Endothelial cell of umbilical vein (primary cell): ENCODE results near the gene UFD1.
"Not testable (repeated sequence)": the region's sequence is repeated elsewhere in the genome, so short reads cannot be mapped to it uniquely, and the experiment has no call there.

Source experiments
- CTCF ChIP-seq, 2 donors: IDR thresholded peaks; 1 replicate in 1 of 2; 2 replicates in 1 of 2; pipeline ENCODE4 v1.5.1; 2011; ENCODE audit warnings: low read length in 2 of 2, mild to moderate bottlenecking in 2 of 2, moderate library complexity in 2 of 2, control low read depth in 1 of 2, inconsistent platforms in 1 of 2, low read depth in 1 of 2; ENCODE audit not compliant: insufficient read depth in 1 of 2; ENCODE audit errors: extremely low read depth in 1 of 2
- POLR2AphosphoS5 ChIP-seq: IDR thresholded peaks from 2 replicates; pipeline ENCODE4 v1.6.1; 2012; ENCODE audit warnings: low read depth, mild to moderate bottlenecking, control low read depth, low read length, moderate library complexity; ENCODE audit not compliant: insufficient read depth

- not testable (repeated sequence) for TF ChIP-seq CTCF (IDR thresholded peaks at IDR 0.05; ENCODE audit: extremely low read depth in 1 of 2, insufficient read depth in 1 of 2, low read depth in 1 of 2, low read length in 2 of 2); POLR2AphosphoS5
These were observed 33.6 kb downstream of the UFD1 start for GRCh38 chr22:19445279-19445982.
